ENCODE measurements around the gene PDSS2. TPM values are rescaled to one million over a fixed set of nuclear protein-coding genes. Genes with fewer than 3 reads are reported as not detected.

The PDSS2 gene
- total RNA-seq, 1 experiment from 2014 or later, result 12.1 TPM

DNA sequence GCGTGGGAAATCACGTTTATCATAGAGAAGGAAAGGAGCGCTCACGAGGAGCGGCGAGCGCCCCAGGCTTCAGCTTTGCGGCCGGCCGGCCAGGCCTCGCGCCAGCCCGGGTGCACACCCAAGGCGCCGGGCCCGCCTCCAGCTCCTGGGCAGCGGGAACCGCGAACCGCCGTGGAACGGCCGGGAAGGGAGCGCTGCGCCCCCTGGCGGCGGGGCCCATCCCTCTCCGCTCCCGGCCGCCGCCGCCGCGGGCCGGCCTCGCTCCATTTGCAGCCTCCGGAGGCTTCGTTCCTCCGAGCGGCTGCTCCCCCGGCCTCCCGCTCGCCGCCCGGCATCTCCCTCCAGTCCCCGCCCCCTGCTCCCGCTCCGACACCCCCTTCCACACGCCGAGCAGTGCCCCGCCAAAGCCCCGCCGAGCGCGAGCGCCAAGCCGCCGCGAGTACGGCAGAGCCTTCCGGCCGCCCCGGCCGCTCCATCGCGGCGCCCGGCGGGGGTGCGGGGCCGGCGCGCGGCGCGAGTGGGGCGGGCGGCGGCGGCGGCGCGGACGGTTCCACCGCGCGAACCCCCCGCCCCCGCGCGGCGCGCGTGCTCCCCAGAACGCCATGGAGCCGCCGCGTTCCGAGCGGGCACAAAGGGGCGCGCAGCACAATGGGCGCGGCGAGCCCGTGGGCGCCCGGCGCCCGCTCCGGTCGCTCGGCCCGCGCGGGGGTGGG lies 345.0 kb downstream of the PDSS2 start:
- peak overlapping the region; percentile 58 for H3K9ac ChIP-seq (ENCODE audit: extremely low read depth, insufficient read length, low read length)

More for the DNA sequence above, 345.0 kb downstream of the PDSS2 start:
- H4K20me1 ChIP-seq (ENCODE audit: control insufficient read depth, insufficient read depth, insufficient read length), result no peaks in the 10 kb centered on the region
- no peak overlapping the region for H3T11ph ChIP-seq (ENCODE audit: low read length)
- H3K23me2 ChIP-seq (ENCODE audit: insufficient read length, low read depth, low read length, poor library complexity, severe bottlenecking), result peaks cover 7% of the 10 kb centered on the region
- TF ChIP-seq, protein P1, sequence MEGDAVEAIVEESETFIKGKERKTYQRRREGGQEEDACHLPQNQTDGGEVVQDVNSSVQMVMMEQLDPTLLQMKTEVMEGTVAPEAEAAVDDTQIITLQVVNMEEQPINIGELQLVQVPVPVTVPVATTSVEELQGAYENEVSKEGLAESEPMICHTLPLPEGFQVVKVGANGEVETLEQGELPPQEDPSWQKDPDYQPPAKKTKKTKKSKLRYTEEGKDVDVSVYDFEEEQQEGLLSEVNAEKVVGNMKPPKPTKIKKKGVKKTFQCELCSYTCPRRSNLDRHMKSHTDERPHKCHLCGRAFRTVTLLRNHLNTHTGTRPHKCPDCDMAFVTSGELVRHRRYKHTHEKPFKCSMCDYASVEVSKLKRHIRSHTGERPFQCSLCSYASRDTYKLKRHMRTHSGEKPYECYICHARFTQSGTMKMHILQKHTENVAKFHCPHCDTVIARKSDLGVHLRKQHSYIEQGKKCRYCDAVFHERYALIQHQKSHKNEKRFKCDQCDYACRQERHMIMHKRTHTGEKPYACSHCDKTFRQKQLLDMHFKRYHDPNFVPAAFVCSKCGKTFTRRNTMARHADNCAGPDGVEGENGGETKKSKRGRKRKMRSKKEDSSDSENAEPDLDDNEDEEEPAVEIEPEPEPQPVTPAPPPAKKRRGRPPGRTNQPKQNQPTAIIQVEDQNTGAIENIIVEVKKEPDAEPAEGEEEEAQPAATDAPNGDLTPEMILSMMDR (conservative IDR thresholded peaks at IDR 0.05), result peak; percentile 91
- peak overlapping the region; percentile 95 for H3K27ac ChIP-seq (ENCODE audit: insufficient read length, low read depth, low read length)
- peaks cover 6% of the 10 kb centered on the region; the same call in 1 of the 2 replicates for H3K79me2 ChIP-seq (ENCODE audit: insufficient read depth, low read length)
- H3K27me3 Mint-ChIP-seq (ENCODE audit: low read depth), result no peaks in the 10 kb centered on the region
- H2BK12ac ChIP-seq (ENCODE audit: insufficient read length, low read depth, low read length), result no peak overlapping the region
- no peak overlapping the region for H2BK120ac ChIP-seq (ENCODE audit: low read depth, low read length, poor library complexity, severe bottlenecking)
- no peak overlapping the region for H3K23ac ChIP-seq (ENCODE audit: insufficient read length, low read depth, low read length)
- no peak overlapping the region for H3K4ac ChIP-seq (ENCODE audit: low read depth, low read length)
- H2BK15ac ChIP-seq (ENCODE audit: low read depth, low read length), result no peak overlapping the region
- no peak overlapping the region for H2AK5ac ChIP-seq (ENCODE audit: insufficient read length, low read length)
- H2BK20ac ChIP-seq (ENCODE audit: low read depth, low read length, poor library complexity, severe bottlenecking), result no peak overlapping the region
- H3K4me1 Mint-ChIP-seq, result peaks cover 41 to 52% of the 10 kb centered on the region in 2 experiments
- peaks cover 3 to 27% (median 22%) of the 10 kb centered on the region in 3 experiments; a peak in 6 of 7 replicates for H3K36me3 Mint-ChIP-seq (ENCODE audit: insufficient read depth in 1 of 3, low read depth in 3 of 3)
- H4K91ac ChIP-seq (ENCODE audit: insufficient read length, low read depth, low read length), result no peak overlapping the region
- peak; percentile 56 for DNase-seq
- no peaks in the 10 kb centered on the region for H3K27me3 ChIP-seq (ENCODE audit: insufficient read depth, low read length)
- peaks cover 3% of the 10 kb centered on the region; the same call in 1 of the 2 replicates for H3K4me1 ChIP-seq (ENCODE audit: insufficient read depth, low read length)
- H3K56ac ChIP-seq (ENCODE audit: insufficient read length, low read depth, low read length), result no peak overlapping the region
- peak overlapping the region; percentile 81; the same call in 1 of the 2 replicates for H3K14ac ChIP-seq (ENCODE audit: insufficient read depth, low read length)
- H2AFZ ChIP-seq (ENCODE audit: low read length), result no peak overlapping the region
- H4K8ac ChIP-seq (replicated peaks; ENCODE audit: insufficient read length, low read depth, low read length), result no peak overlapping the region
- no peak overlapping the region for H2BK5ac ChIP-seq (ENCODE audit: insufficient read length, low read length)
- no peaks in the 10 kb centered on the region for H3K9me3 ChIP-seq (ENCODE audit: control insufficient read depth, low read depth, low read length)
- peak overlapping the region; percentile 79 to 90 (median 88); a peak in 6 of 7 replicates for H3K27ac Mint-ChIP-seq
- peak overlapping the region; percentile 68 for H3K4me2 ChIP-seq (ENCODE audit: insufficient read depth, insufficient read length, low read length)
- no peaks in the 10 kb centered on the region for H3K9me3 Mint-ChIP-seq
- no peak overlapping the region for H4K5ac ChIP-seq (ENCODE audit: insufficient read length, low read depth, low read length)
- peak overlapping the region; percentile 84 for H3K18ac ChIP-seq (ENCODE audit: insufficient read length, low read depth, low read length)
- H3K4me3 Mint-ChIP-seq, result peak overlapping the region; percentile 80 to 88
- H3K79me1 ChIP-seq (ENCODE audit: insufficient read depth, low read depth, low read length, poor library complexity, severe bottlenecking), result peaks cover 2% of the 10 kb centered on the region
- no CpG with 5 or more reads among the region's 116 CpGs for WGBS (ENCODE audit: extremely low coverage, insufficient read length, low lambda C conversion rate)
